Gastrocnemius medialis (tissue), 4 donors: ENCODE measurements around the gene OTUD5.
A peak's percentile ranks its signal among the peaks of the same experiment; 100 is the strongest.

Source experiments
- CTCF ChIP-seq, 5 experiments: fragments of 450-650 bp in 3 of 5; fragments of 200-600 bp in 2 of 5; sonication (generic) in 2 of 5; IDR thresholded peaks in 4 of 5; conservative IDR thresholded peaks in 1 of 5; 1 replicate in 4 of 5; 2 replicates in 1 of 5; pipeline ENCODE4 v1.5.1; 2016 to 2019; ENCODE audit warnings: antibody characterized with exemption in 5 of 5, mild to moderate bottlenecking in 3 of 5, moderate library complexity in 3 of 5
- POLR2A ChIP-seq, 2 donors: fragments of 450-650 bp; IDR thresholded peaks; one replicate each; pipeline ENCODE4 v1.6.1; 2017; ENCODE audit warnings: antibody characterized with exemption in 2 of 2, mild to moderate bottlenecking in 2 of 2, moderate library complexity in 2 of 2

GRCh38 chrX:48957827-48958634 lies 624 bp upstream of the OTUD5 start:
- no peak for TF ChIP-seq CTCF (IDR thresholded peaks at IDR 0.05 in 4 of 5, conservative IDR thresholded peaks at IDR 0.05 in 1 of 5)
- peak; percentile 50 to 64 for TF ChIP-seq POLR2A (IDR thresholded peaks at IDR 0.05)
